IMR-90 (cell line): ENCODE data around the gene CHL1. TPM values are rescaled to one million over a fixed set of nuclear protein-coding genes. Genes with fewer than 3 reads are reported as not detected.

Experiments used
- ATAC-seq: fragments of 200-7000 bp; cut with Tn5 transposase; 2 replicates; pipeline ENCODE4 v1.9.1; 2020; ENCODE audit warnings: low read depth, mild to moderate bottlenecking, moderate library complexity
- BruUV-seq: library from RNA; stranded (reverse); fragments of 400-500 nt; replicated peaks from 2 replicates; lab custom pipeline; 2021; lab: Mats Ljungman, UMichigan
- CTCF ChIA-PET: fragments of 300-600 bp; formaldehyde crosslinking; extraction: SDS; loops from one replicate; lab custom pipeline; 2021; ENCODE audit warnings: antibody characterized with exemption; lab: Yijun Ruan, JAX
- POLR2A ChIA-PET: fragments of 300-600 bp; sonication (Branson Sonifier 250); formaldehyde crosslinking; loops from one replicate; lab custom pipeline; 2022; ENCODE audit warnings: antibody characterized with exemption; ENCODE audit not compliant: unreplicated experiment; lab: Charles Lee
- DNase-seq: peaks from one replicate; pipeline ENCODE4 v3.0.0; 2013
- H2AFZ ChIP-seq: replicated peaks from 2 replicates; pipeline ENCODE3; 2013; ENCODE audit warnings: low read length, mild to moderate bottlenecking; ENCODE audit not compliant: poor library complexity
- H2AK5ac ChIP-seq: 2 replicates; pipeline ENCODE4 v1.6.1; 2013; ENCODE audit warnings: low read depth, low read length, inconsistent platforms
- H2AK9ac ChIP-seq: replicated peaks from 2 replicates; pipeline ENCODE3; 2013; ENCODE audit warnings: mild to moderate bottlenecking, low read depth, low read length, moderate library complexity; ENCODE audit not compliant: poor library complexity
- H2BK120ac ChIP-seq: 2 replicates; pipeline ENCODE4 v1.6.1; 2013; ENCODE audit warnings: low read depth, low read length, inconsistent platforms
- H2BK15ac ChIP-seq: 3 replicates; pipeline ENCODE4 v1.6.1; 2013; ENCODE audit warnings: low read depth, low read length, inconsistent platforms
- H2BK20ac ChIP-seq: 2 replicates; pipeline ENCODE4 v1.6.1; 2013; ENCODE audit warnings: low read depth, mild to moderate bottlenecking, inconsistent platforms, low read length, moderate library complexity
- H2BK5ac ChIP-seq: 2 replicates; pipeline ENCODE4 v1.6.1; 2013; ENCODE audit warnings: mild to moderate bottlenecking, low read depth, low read length, inconsistent platforms; ENCODE audit not compliant: poor library complexity, severe bottlenecking
- H3K14ac ChIP-seq: replicated peaks from 2 replicates; pipeline ENCODE4 v1.6.1; 2013; ENCODE audit warnings: low read depth, low read length, inconsistent platforms
- H3K18ac ChIP-seq: 2 replicates; pipeline ENCODE4 v1.6.1; 2013; ENCODE audit warnings: low read depth, low read length, control low read depth
- H3K23ac ChIP-seq: 2 replicates; pipeline ENCODE4 v1.6.1; 2013; ENCODE audit warnings: low read depth, low read length, inconsistent platforms
- H3K27ac ChIP-seq: 2 replicates; pipeline ENCODE4 v1.5.1; 2013; ENCODE audit warnings: mild to moderate bottlenecking, control low read depth, low read length; ENCODE audit not compliant: insufficient read depth
- H3K27me3 ChIP-seq: 2 replicates; pipeline ENCODE4 v1.6.1; 2013; ENCODE audit warnings: low read length; ENCODE audit not compliant: control insufficient read depth, insufficient read depth
- H3K36me3 ChIP-seq: 2 replicates; pipeline ENCODE4 v1.6.1; 2013; ENCODE audit warnings: low read length, mixed read lengths; ENCODE audit not compliant: control insufficient read depth, insufficient read depth
- H3K4ac ChIP-seq: 2 replicates; pipeline ENCODE4 v1.6.1; 2013; ENCODE audit warnings: low read depth, low read length, inconsistent platforms
- H3K4me1 ChIP-seq: 2 replicates; pipeline ENCODE4 v1.6.1; 2013; ENCODE audit warnings: low read length, mixed read lengths; ENCODE audit not compliant: control insufficient read depth, insufficient read depth
- H3K4me2 ChIP-seq: 2 replicates; pipeline ENCODE4 v1.6.1; 2013; ENCODE audit warnings: low read depth, mild to moderate bottlenecking, control low read depth, low read length, moderate library complexity
- H3K4me3 ChIP-seq: 2 replicates; pipeline ENCODE4 v1.5.1; 2013; ENCODE audit warnings: low read depth, mild to moderate bottlenecking, control low read depth, low read length, moderate library complexity; ENCODE audit not compliant: insufficient read depth
- H3K56ac ChIP-seq: 2 replicates; pipeline ENCODE4 v1.6.1; 2013; ENCODE audit warnings: low read length, inconsistent platforms; ENCODE audit not compliant: insufficient read depth; ENCODE audit errors: extremely low read depth
- H3K79me1 ChIP-seq, 2 experiments: 2 replicates each; pipeline ENCODE4 v1.6.1; 2013; ENCODE audit warnings: low read length in 2 of 2, inconsistent platforms in 1 of 2, low read depth in 1 of 2
- H3K9ac ChIP-seq: 2 replicates; pipeline ENCODE4 v1.6.1; 2013; ENCODE audit warnings: low read depth, low read length, control low read depth
- H3K9me1 ChIP-seq: 2 replicates; pipeline ENCODE4 v1.6.1; 2013; ENCODE audit warnings: low read length, inconsistent platforms; ENCODE audit not compliant: insufficient read depth
- H3K9me3 ChIP-seq: 2 replicates; pipeline ENCODE4 v1.6.1; 2013; ENCODE audit warnings: low read length; ENCODE audit not compliant: control insufficient read depth, insufficient read depth
- H4K20me1 ChIP-seq: 2 replicates; pipeline ENCODE4 v1.6.1; 2013; ENCODE audit warnings: low read length, inconsistent platforms; ENCODE audit not compliant: insufficient read depth
- H4K5ac ChIP-seq: 2 replicates; pipeline ENCODE4 v1.6.1; 2013; ENCODE audit warnings: mild to moderate bottlenecking, low read depth, low read length, control low read depth
- H4K8ac ChIP-seq, 2 experiments: 2 replicates each; pipeline ENCODE4 v1.6.1; 2013; ENCODE audit warnings: low read depth in 2 of 2, low read length in 2 of 2, control low read depth in 1 of 2, inconsistent platforms in 1 of 2
- H4K91ac ChIP-seq: 2 replicates; pipeline ENCODE4 v1.6.1; 2013; ENCODE audit warnings: low read depth, low read length, inconsistent platforms; ENCODE audit not compliant: insufficient read depth
- BHLHE40 ChIP-seq: fragments of 150-350 bp; IDR thresholded peaks from 2 replicates; pipeline ENCODE4 v1.6.1; 2016; ENCODE audit warnings: mild to moderate bottlenecking, low read depth, low read length
- CEBPB ChIP-seq: IDR thresholded peaks from 2 replicates; pipeline ENCODE4 v1.6.1; 2012; ENCODE audit warnings: low read depth, low read length, improper control_type of control experiment
- CHD1 ChIP-seq: IDR thresholded peaks from 2 replicates; pipeline ENCODE4 v1.6.1; 2012; ENCODE audit warnings: low read depth, low read length, improper control_type of control experiment
- CTCF ChIP-seq: conservative IDR thresholded peaks from 2 replicates; pipeline ENCODE4 v1.5.1; 2012; ENCODE audit warnings: mild to moderate bottlenecking, low read depth, low read length, improper control_type of control experiment
- MAFK ChIP-seq: IDR thresholded peaks from 2 replicates; pipeline ENCODE4 v1.6.1; 2012; ENCODE audit warnings: low read depth, low read length, improper control_type of control experiment
- MAZ ChIP-seq: IDR thresholded peaks from 2 replicates; pipeline ENCODE4 v1.6.1; 2012; ENCODE audit warnings: low read depth, mild to moderate bottlenecking, low read length, improper control_type of control experiment, moderate library complexity, borderline replicate concordance
- MXI1 ChIP-seq: IDR thresholded peaks from 2 replicates; pipeline ENCODE4 v1.6.1; 2012; ENCODE audit warnings: low read depth, mild to moderate bottlenecking, low read length, moderate library complexity, borderline replicate concordance
- NFE2L2 ChIP-seq: fragments of 150-350 bp; IDR thresholded peaks from 2 replicates; pipeline ENCODE4 v1.6.1; 2016; ENCODE audit warnings: low read depth, mild to moderate bottlenecking, low read length
- RFX5 ChIP-seq: IDR thresholded peaks from 2 replicates; pipeline ENCODE4 v1.8.0; 2012; ENCODE audit warnings: low read depth, mild to moderate bottlenecking, low read length, moderate library complexity
- SMC3 ChIP-seq: fragments of 150-350 bp; IDR thresholded peaks from 2 replicates; pipeline ENCODE4 v1.6.1; 2016; ENCODE audit warnings: low read depth, mild to moderate bottlenecking, antibody characterized with exemption, low read length, moderate library complexity
- dilution Hi-C: fragments of 300-500 bp; cut with HindIII; formaldehyde crosslinking; loops from one replicate; pipeline ENCODE4 v1.14.3; 2018; ENCODE audit warnings: low sequenced_read_pairs; ENCODE audit not compliant: unreplicated experiment
- in situ Hi-C: fragments of 300-500 bp; cut with MboI; formaldehyde crosslinking; loops from 3 replicates; pipeline ENCODE4 v1.14.3; 2019; ENCODE audit warnings: low sequenced_read_pairs, inconsistent platforms, mixed read lengths
- intact Hi-C: fragments of 100-400 bp; cut with micrococcal nuclease; formaldehyde crosslinking; loops from 2 replicates; pipeline ENCODE4 v1.10.0; 2022
- polyA plus RNA-seq, 3 experiments: library from polyadenylated mRNA; depleted of rRNA; stranded (reverse); fragments of >200 nt; gene quantifications; 2 replicates each; pipeline ENCODE4 v1.2.3, GENCODE V29; 2012; ENCODE audit warnings: low replicate concordance in 1 of 3
- total RNA-seq: library from RNA; depleted of rRNA; stranded (reverse); fragments of >200 nt; gene quantifications from 2 replicates; pipeline ENCODE4 v1.2.3, GENCODE V29; 2012

Gene CHL1
- total and polyA plus RNA-seq, 2 of the 4 experiments (the other 2 are of a cell fraction): 0.38 to 1.6 TPM

- Histone ChIP-seq H4K5ac (no peak overlapping the region), H4K20me1 (no peaks in the 10 kb centered on the region), H2AFZ (no peak overlapping the region), H3K27ac (no peak overlapping the region), H3K4ac (no peak overlapping the region), H3K27me3 (no peaks in the 10 kb centered on the region), H3K23ac (no peak overlapping the region), H3K36me3 (no peaks in the 10 kb centered on the region), H3K4me3 (no peak overlapping the region), H3K18ac (no peak overlapping the region), H2BK5ac (no peak overlapping the region), H3K79me1 (no peaks in the 10 kb centered on the region), H3K4me2 (no peak overlapping the region), H3K14ac (no peak overlapping the region), H3K9me1 (no peaks in the 10 kb centered on the region), H3K56ac (no peak overlapping the region), H3K9ac (no peak overlapping the region), H2AK5ac (no peak overlapping the region), H4K8ac (no peak overlapping the region), H3K4me1 (no peaks in the 10 kb centered on the region), H4K91ac (no peak overlapping the region), H2AK9ac (no peak overlapping the region), H2BK20ac (no peak overlapping the region), H2BK15ac (no peak overlapping the region), H3K9me3 (no peaks in the 10 kb centered on the region), H2BK120ac (no peak overlapping the region)
- in situ Hi-C loops (no loop called here), intact Hi-C loops (no loop called here), dilution Hi-C loops (no loop called here)
- ChIA-PET CTCF (no interaction called here), POLR2A (no interaction called here)
- TF ChIP-seq MAFK (no peak), SMC3 (no peak), BHLHE40 (no peak), NFE2L2 (no peak), CTCF (no peak), MXI1 (no peak), CHD1 (no peak), MAZ (no peak), CEBPB (no peak), RFX5 (no peak)
- DNase-seq (no peak), ATAC-seq (no peak)
- no TSS peak for BruUV-seq
Observed at GRCh38 chr3:166071-166470, 30.5 kb upstream of the CHL1 start.
